ENCODE measurements around the gene L1TD1. TPM values are rescaled to one million over a fixed set of nuclear protein-coding genes. Genes with fewer than 3 reads are reported as not detected.
"Not testable (repeated sequence)": the region's sequence is repeated elsewhere in the genome, so short reads cannot be mapped to it uniquely, and the experiment has no call there.

Gene L1TD1
- total and polyA plus RNA-seq, 2 donors: 0.29 to 0.95 TPM

DNA sequence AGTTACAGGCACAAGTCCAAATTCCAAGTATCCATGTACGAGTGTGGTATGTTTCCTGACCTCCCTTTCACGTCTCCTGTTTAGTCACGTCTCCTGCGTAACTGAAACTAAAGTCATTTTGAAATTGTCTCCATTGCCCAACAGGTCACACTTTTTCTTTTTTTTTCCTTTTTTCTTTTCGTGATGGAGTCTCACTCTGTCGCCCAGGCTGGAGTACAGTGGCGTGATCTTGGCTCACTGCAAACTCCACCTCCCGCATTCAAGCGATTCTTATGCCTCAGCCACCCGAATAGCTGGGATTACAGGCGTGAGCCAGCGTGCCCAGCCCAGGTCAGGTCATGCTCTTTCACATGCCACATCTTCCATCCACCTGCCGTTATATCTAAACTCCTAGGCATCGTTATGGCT, 38.2 kb downstream of the L1TD1 start:
- H3K36me3 ChIP-seq (ENCODE audit: insufficient read depth): no peaks in the 10 kb centered on the region
- WGBS: 82% methylated on average over 14 of the region's 14 CpGs
- no peaks in the 10 kb centered on the region for H3K4me1 ChIP-seq (ENCODE audit: insufficient read depth)
- no peak for DNase-seq (ENCODE audit: extremely low spot score)
- no peak overlapping the region for H3K4me3 ChIP-seq (ENCODE audit: low read depth, low read length)
- no peak overlapping the region for H3K27ac ChIP-seq (ENCODE audit: low read depth)

DNA sequence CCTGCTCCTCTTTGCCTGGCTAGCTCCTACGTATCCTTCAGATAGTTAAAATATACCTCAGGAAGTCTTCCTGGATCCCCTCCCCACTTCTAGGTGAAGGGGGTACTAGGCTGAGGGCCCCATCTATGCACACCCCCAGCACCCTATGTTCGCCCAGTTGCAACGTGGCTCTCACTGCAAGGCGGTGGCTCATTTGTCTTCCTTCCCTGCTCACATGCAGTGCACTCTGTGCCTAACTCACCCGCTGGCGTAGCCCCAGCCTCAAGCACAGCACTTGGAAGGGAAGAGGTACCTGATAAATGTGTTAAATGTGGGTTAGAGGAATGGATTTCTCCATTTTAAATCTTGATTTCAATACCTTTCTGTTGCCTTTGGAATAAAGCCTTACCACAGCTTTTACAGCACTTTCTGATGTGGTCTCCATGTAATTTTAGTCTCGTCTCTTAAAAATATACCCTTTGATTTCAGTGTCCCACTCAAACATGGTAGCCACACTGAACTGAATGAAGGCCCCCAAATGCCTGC, 39.3 kb downstream of the L1TD1 start:
- Histone ChIP-seq H3K27ac (ENCODE audit: low read depth) (no peak overlapping the region), H3K4me1 (ENCODE audit: insufficient read depth) (no peaks in the 10 kb centered on the region), H3K36me3 (ENCODE audit: insufficient read depth) (no peaks in the 10 kb centered on the region), H3K4me3 (ENCODE audit: low read depth, low read length) (no peak overlapping the region)
- WGBS: 93% methylated on average over 7 of the region's 7 CpGs
- DNase-seq (ENCODE audit: extremely low spot score): no peak

DNA sequence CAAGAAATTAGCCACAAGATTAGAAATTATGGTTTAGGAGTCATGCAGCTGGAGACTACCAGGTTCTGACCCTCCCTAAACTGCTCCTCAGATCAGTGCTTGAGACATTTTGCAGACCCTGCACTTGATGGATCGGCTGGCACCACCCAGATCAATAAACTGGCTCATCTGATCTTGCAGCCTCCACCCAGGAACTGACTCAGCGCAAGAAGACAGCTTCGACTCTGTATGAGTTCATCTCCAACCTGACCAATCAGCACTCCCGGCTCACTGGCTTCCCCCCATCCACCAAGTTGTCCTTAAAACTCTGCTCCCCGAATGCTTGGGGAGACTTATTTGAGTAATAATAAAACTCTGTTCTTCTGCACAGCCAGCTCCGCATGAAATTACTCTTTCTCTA, 40.0 kb downstream of the L1TD1 start:
- H3K4me1 ChIP-seq (ENCODE audit: insufficient read depth): no peaks in the 10 kb centered on the region
- DNase-seq (ENCODE audit: extremely low spot score): no peak
- H3K27ac ChIP-seq (ENCODE audit: low read depth): no peak overlapping the region
- no peak overlapping the region for H3K4me3 ChIP-seq (ENCODE audit: low read depth, low read length)
- 71% methylated on average over 6 of the region's 6 CpGs for WGBS
- H3K36me3 ChIP-seq (ENCODE audit: insufficient read depth): no peaks in the 10 kb centered on the region

DNA sequence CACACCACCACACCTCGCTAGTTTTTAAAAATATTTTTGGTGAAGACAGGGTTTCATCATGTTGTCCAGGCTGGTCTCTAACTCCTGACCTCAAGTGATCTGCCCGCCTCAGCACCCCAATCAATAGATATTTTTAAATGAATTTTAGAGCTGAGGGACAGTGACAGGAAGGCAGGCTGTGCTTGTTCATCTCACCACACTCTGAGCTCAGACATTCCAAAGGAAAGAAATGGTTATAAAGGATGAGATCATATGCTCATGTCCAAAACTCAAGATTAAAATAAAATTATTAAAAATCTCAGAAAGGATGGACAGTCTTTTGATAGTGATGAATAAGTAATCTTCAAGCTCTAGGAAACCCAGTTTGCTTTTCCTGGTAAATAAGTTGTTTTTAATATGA, 40.9 kb downstream of the L1TD1 start:
- Histone ChIP-seq H3K36me3 (ENCODE audit: insufficient read depth) (no peaks in the 10 kb centered on the region), H3K4me1 (ENCODE audit: insufficient read depth) (no peaks in the 10 kb centered on the region), H3K27ac (ENCODE audit: low read depth) (no peak overlapping the region), H3K4me3 (ENCODE audit: low read depth, low read length) (no peak overlapping the region)
- DNase-seq (ENCODE audit: extremely low spot score): no peak
- 95% methylated on average over 2 of the region's 2 CpGs for WGBS

DNA sequence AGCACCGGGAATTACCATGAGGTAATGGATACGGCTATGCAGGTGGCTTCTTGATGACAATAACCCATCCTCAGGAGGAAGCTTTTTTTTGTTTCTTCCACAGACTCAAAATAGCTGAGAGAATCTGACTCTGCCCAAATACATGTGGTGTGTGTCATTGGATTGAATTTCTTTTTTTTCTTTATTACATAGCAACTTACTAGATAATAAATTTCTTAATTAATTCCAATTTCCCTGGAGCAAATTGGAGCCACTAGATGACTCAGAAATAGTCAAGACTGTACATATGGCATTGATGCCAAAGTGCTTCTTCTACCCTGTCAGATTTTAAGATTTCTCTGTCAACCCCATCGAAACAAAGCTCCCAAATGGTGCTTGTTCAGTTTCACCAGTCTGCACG, 42.7 kb downstream of the L1TD1 start:
- no peaks in the 10 kb centered on the region for H3K4me1 ChIP-seq (ENCODE audit: insufficient read depth)
- H3K27ac ChIP-seq (ENCODE audit: low read depth): no peak overlapping the region
- no peak overlapping the region for H3K4me3 ChIP-seq (ENCODE audit: low read depth, low read length)
- 90% methylated on average over 4 of the region's 4 CpGs for WGBS
- no peaks in the 10 kb centered on the region for H3K36me3 ChIP-seq (ENCODE audit: insufficient read depth)
- no peak for DNase-seq (ENCODE audit: extremely low spot score)

DNA sequence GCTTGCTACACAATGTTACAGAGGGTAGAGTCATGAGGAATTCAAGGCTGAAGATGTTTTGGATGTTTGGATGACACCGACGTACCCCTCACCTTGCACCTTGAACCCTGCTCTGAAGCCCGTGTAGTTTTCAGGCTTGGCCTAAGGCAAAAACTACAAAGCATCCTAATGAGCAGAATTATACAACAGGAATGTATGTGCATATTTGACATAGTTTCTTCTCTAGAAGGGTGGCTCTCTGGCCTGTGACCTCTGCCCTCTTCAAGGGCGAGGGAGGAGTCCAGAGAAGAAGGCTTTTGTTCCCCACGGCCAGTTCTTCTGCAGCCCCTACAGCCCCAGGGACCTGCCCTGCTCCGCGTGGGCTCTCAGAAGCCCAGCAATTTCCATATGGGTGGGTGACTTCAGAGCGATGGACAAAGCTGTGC, 43.3 kb downstream of the L1TD1 start:
- 75% methylated on average over 8 of the region's 8 CpGs for WGBS
- DNase-seq (ENCODE audit: extremely low spot score): no peak
- Histone ChIP-seq H3K4me3 (ENCODE audit: low read depth, low read length) (no peak overlapping the region), H3K27ac (ENCODE audit: low read depth) (no peak overlapping the region), H3K4me1 (ENCODE audit: insufficient read depth) (no peaks in the 10 kb centered on the region), H3K36me3 (ENCODE audit: insufficient read depth) (no peaks in the 10 kb centered on the region)

DNA sequence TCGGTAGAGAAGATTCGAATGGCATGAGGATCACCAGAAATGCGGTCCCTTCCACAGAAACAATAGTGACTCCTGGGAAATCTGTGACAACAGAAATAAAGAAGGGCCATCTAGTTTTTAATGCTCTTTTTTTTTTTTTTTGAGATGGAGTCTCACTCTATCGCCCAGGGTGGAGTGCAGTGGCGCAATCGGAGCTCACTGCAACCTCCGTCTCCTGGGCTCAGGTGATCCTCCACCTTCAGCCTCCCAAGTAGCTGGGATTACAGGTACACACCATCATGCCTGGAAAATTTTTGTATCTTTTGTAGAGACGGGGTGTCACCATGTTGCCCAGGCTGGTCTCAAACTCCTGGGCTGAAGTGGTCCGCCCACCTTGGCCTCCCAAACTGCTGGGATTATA, 43.9 kb downstream of the L1TD1 start:
- WGBS: 97% methylated on average over 9 of the region's 9 CpGs
- Histone ChIP-seq H3K36me3 (ENCODE audit: insufficient read depth) (no peaks in the 10 kb centered on the region), H3K27ac (ENCODE audit: low read depth) (no peak overlapping the region), H3K4me3 (ENCODE audit: low read depth, low read length) (no peak overlapping the region), H3K4me1 (ENCODE audit: insufficient read depth) (no peaks in the 10 kb centered on the region)
- no peak for DNase-seq (ENCODE audit: extremely low spot score)

DNA sequence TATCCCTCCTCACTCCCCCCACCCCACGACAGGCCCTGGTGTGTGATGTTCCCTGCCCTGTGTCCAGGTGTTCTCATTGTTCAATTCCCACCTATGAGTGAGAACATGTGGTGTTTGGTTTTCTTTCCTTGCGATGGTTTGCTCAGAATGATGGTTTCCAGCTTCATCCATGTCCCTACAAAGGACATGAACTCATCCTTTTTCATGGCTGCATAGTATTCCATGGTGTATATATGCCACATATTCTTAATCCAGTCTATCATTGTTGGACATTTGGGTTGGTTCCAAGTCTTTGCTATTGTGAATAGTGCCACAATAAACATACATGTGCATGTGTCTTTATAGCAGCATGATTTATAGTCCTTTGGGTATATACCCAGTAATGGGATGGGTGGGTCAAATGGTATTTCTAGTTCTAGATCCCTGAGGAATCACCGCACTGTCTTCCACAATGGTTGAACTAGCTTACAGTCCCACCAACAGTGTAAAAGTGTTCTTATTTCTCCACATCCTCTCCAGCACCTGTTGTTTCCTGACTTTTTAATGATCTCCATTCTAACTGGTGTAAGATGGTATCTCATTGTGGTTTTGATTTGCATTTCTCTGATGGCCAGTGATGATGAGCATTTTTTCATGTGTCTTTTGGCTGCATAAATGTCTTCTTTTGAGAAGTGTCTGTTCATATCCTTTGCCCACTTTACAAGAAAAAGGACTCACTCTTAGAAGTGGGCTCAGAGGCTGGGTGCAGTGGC, 45.2 kb downstream of the L1TD1 start:
- not testable (repeated sequence) for H3K36me3 ChIP-seq (ENCODE audit: insufficient read depth); H3K4me1 ChIP-seq (ENCODE audit: insufficient read depth); H3K27ac ChIP-seq (ENCODE audit: low read depth); H3K4me3 ChIP-seq (ENCODE audit: low read depth, low read length); DNase-seq (ENCODE audit: extremely low spot score)
- WGBS: 95% methylated on average over 3 of the region's 3 CpGs

DNA sequence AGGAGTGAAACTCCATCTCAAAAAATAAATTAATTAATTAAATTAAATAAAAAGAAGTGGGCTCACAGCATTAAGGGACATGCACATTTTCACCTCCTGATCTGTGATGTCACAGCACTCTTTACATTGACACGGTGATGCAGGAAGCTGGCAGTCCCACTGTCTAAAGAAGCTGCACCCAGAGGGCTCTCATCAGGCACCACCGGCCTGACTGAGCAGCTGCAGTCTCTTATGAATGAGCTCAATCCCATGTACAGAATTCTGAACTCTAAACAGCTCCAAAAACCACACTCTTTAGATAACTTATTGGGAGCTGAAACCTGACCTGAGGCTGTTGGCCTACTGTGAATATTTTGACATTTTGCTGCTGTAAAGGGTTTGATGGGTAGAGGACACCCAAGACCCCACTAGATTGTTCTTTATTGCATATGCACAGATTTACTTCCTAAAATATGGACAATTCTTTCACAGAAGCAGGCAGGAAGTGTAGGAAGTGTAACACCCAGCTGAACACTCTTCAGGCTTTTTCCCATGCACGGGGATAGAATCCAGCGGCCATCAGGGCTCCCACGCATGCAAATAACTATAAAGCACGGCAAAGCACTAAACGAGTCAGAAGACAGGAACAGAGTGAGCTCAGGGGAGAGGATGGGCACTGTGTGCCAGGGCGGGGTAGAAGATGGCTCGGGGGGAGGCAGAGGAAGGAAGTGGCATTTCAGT, 46.2 kb downstream of the L1TD1 start:
- H3K36me3 ChIP-seq (ENCODE audit: insufficient read depth): no peaks in the 10 kb centered on the region
- no peak for DNase-seq (ENCODE audit: extremely low spot score)
- H3K4me3 ChIP-seq (ENCODE audit: low read depth, low read length): no peak overlapping the region
- no peaks in the 10 kb centered on the region for H3K4me1 ChIP-seq (ENCODE audit: insufficient read depth)
- no peak overlapping the region for H3K27ac ChIP-seq (ENCODE audit: low read depth)
- WGBS: 56% methylated on average over 9 of the region's 9 CpGs

DNA sequence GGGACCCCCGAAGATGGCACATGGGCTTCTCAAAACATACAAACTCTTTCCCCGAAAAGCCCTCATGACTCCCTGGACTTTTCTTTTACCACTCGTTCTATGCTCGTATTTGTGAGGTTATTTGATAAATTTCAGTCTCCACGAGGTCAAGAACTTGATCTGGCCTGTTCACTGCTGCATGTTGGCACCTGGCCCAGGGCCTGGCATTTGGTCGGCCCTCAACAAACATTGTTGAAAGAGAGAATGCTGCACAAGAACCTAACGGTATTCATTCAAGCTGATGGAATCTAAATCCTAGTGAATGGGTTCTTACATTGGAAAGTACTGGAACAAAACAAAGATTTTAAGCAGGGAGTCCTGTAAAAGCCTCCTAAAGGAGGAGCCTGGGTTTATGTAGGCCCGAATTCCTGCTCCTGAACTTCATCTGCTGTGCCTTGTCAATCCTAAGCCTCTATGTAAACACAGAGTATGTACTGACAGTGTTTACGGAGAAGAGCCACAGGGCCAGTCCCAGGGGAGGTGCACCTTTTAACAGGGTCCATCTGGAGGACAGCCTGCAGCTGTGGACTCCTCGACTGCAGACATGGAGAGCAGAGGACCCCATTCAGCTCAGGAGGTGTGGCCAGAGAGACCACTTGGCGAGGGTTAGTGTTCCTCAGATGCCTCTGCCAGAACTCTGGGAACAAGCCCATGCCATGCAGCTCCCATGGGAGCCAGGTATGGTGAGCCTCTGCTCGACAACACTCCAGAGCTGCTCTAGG, 46.9 kb downstream of the L1TD1 start:
- DNase-seq (ENCODE audit: extremely low spot score): peak; percentile 20
- WGBS: 28% methylated on average over 12 of the region's 12 CpGs
- Histone ChIP-seq H3K36me3 (ENCODE audit: insufficient read depth) (no peaks in the 10 kb centered on the region), H3K4me1 (ENCODE audit: insufficient read depth) (no peaks in the 10 kb centered on the region), H3K27ac (ENCODE audit: low read depth) (no peak overlapping the region), H3K4me3 (ENCODE audit: low read depth, low read length) (no peak overlapping the region)

DNA sequence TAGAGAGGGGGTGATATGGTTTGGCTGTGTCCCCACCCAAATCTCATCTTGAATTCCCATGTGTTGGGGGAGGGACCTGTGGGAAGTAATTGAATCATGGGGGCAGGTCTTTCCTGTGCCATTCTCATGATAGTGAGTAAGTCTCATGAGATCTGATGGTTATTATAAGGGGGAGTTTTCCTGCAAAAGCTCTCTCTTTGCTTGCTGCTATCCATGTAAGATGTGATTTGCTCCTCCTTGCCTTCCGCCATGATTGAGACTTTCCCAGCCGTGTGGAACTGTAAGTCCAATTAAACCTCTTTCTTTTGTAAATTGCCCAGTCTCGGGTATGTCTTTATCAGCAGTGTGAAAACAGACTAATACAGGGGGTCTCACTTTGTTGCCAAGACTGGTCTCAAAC, 49.7 kb downstream of the L1TD1 start:
- not testable (repeated sequence) for H3K4me1 ChIP-seq (ENCODE audit: insufficient read depth); H3K27ac ChIP-seq (ENCODE audit: low read depth); DNase-seq (ENCODE audit: extremely low spot score); H3K4me3 ChIP-seq (ENCODE audit: low read depth, low read length); H3K36me3 ChIP-seq (ENCODE audit: insufficient read depth)
- 96% methylated on average over 3 of the region's 3 CpGs for WGBS

DNA sequence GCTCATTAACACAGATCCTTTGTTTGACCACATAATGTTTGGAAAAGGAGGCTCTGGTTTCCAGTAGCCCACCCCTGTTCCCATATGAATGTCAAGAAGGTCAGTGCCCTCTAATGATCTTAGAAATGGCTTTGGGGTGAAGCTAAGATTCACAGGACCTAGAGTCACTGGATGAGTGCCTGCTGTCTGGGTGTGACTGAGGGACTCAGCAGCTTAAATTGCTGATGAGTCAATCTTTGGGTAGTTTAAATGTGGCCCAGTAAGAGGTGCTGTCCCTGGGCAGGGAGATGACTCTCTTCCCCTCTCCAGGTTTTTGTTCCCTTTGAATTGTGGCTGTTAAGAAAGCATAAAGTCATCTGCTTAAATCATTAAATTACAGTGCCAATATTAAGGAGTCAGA, 50.6 kb downstream of the L1TD1 start:
- no peak overlapping the region for H3K27ac ChIP-seq (ENCODE audit: low read depth)
- H3K4me1 ChIP-seq (ENCODE audit: insufficient read depth): no peaks in the 10 kb centered on the region

DNA sequence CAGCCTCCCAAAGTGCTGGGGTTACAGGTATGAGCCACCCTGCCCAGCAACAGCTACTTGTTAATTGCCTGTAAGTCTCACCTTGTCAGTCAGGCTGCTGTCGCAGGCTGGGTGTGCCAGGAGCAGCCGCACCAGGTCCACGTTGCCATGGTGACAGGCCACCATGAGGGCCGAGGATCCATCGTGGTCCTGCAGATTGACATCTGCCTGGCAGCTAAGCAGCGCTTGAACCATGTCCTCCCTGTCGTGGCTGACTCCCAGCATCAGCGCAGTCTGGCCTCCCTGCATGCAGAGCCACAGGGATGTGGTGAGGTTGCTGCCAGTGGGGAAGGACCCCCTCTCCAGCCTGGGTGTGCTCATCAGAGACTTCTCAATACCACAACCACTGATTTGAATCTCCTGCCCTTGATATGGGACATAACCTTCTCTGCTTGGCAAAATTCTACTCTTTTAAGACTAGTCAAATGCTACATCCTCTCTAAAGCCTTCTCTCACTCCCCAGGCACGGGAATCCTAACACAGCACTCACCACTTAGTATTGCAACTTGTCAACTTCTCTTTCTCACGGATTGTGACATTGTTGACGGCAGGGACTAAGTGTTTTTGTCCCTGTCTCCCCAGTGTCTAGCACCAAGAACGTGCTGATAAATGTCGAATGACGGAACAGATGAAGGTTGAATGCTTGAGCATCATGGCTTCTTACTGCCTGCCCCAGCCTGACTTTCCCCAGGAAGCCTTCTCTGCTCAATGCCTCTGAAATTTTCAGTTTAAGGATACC, 52.9 kb downstream of the L1TD1 start:
- WGBS: 69% methylated on average over 14 of the region's 14 CpGs
- Histone ChIP-seq H3K4me3 (ENCODE audit: low read depth, low read length) (no peak overlapping the region), H3K27ac (ENCODE audit: low read depth) (no peak overlapping the region), H3K36me3 (ENCODE audit: insufficient read depth) (no peaks in the 10 kb centered on the region), H3K4me1 (ENCODE audit: insufficient read depth) (no peaks in the 10 kb centered on the region)
- DNase-seq (ENCODE audit: extremely low spot score): no peak

More for the DNA sequence above, 50.6 kb downstream of the L1TD1 start:
- no peak for DNase-seq (ENCODE audit: extremely low spot score)
- Histone ChIP-seq H3K4me3 (ENCODE audit: low read depth, low read length) (no peak overlapping the region), H3K36me3 (ENCODE audit: insufficient read depth) (no peaks in the 10 kb centered on the region)
